Tibial artery (tissue), 4 donors: Measurements from ENCODE around the gene AKAP10.

Experiments
- DNase-seq, 2 donors: peaks; one replicate each; pipeline ENCODE4 v3.0.0-alpha.2; 2019
- H3K27ac ChIP-seq, 2 donors: fragments of 200-600 bp; sonication (generic) in 1 of 2; 1 replicate in 1 of 2; 2 replicates in 1 of 2; pipeline ENCODE4 v1.5.1; 2018 to 2019; ENCODE audit warnings: mild to moderate bottlenecking in 1 of 2
- H3K27me3 ChIP-seq, 2 donors: fragments of 200-600 bp; sonication (generic) in 1 of 2; one replicate each; pipeline versions ENCODE4 v1.5.1 to v1.6.0; 2016 to 2019
- H3K36me3 ChIP-seq, 3 donors: fragments of 200-600 bp; sonication (generic) in 2 of 3; one replicate each; pipeline ENCODE4 v1.5.1; 2016 to 2019; ENCODE audit warnings: mild to moderate bottlenecking in 2 of 3
- H3K4me1 ChIP-seq, 4 donors: fragments of 200-600 bp; sonication (generic) in 2 of 4; 1 replicate in 3 of 4; 2 replicates in 1 of 4; pipeline ENCODE4 v1.5.1; 2016 to 2019
- H3K4me3 ChIP-seq, 2 donors: fragments of 200-600 bp; sonication (generic) in 1 of 2; 1 replicate in 1 of 2; 2 replicates in 1 of 2; pipeline ENCODE4 v1.5.1; 2018 to 2019; ENCODE audit warnings: mild to moderate bottlenecking in 2 of 2
- H3K9me3 ChIP-seq, 3 donors: fragments of 200-600 bp; sonication (generic) in 1 of 3; one replicate each; pipeline ENCODE4 v1.5.1; 2016 to 2019
- CTCF ChIP-seq, 2 experiments: fragments of 200-600 bp in 1 of 2; fragments of 450-650 bp in 1 of 2; IDR thresholded peaks; one replicate each; pipeline ENCODE4 v1.5.1; 2017 to 2019; ENCODE audit warnings: antibody characterized with exemption in 2 of 2, mild to moderate bottlenecking in 1 of 2, moderate library complexity in 1 of 2
- intact Hi-C: fragments of 100-400 bp; cut with DNase I; formaldehyde crosslinking; loops from one replicate; pipeline ENCODE4 v1.15.0; 2023; ENCODE audit warnings: low total_unique reads

AKAP10 gene

GRCh38 chr17:19986941-19987861, 9.6 kb upstream of the AKAP10 start:
- H3K4me1 ChIP-seq: peaks cover 0 to 6% (median 0%) of the 10 kb centered on the region in 4 donors
- no peaks in the 10 kb centered on the region for H3K27me3 ChIP-seq
- H3K9me3 ChIP-seq: no peaks in the 10 kb centered on the region
- no peak for TF ChIP-seq CTCF (IDR thresholded peaks at IDR 0.05)
- intact Hi-C loops: no loop called here
- H3K4me3 ChIP-seq: no peak overlapping the region
- H3K36me3 ChIP-seq: no peaks in the 10 kb centered on the region
- DNase-seq: no peak
- H3K27ac ChIP-seq: no peak overlapping the region

GRCh38 chr17:19979917-19980770, 2.5 kb upstream of the AKAP10 start:
- Histone ChIP-seq H3K4me1 (peaks cover 0 to 39% (median 19%) of the 10 kb centered on the region in 4 donors), H3K36me3 (no peaks in the 10 kb centered on the region), H3K9me3 (no peaks in the 10 kb centered on the region), H3K27ac (peak overlapping the region; percentile 9 to 55), H3K27me3 (no peaks in the 10 kb centered on the region), H3K4me3 (peak overlapping the region in 1 of 2 donors; percentile 16)
- DNase-seq: peak; percentile 23 to 76
- intact Hi-C loops: no loop called here
- TF ChIP-seq CTCF (IDR thresholded peaks at IDR 0.05): no peak

GRCh38 chr17:19978805-19979211, 1.2 kb upstream of the AKAP10 start:
- intact Hi-C loops: no loop called here
- TF ChIP-seq CTCF (IDR thresholded peaks at IDR 0.05): no peak
- peaks cover 0 to 40% (median 21%) of the 10 kb centered on the region in 4 donors for H3K4me1 ChIP-seq
- H3K36me3 ChIP-seq: no peaks in the 10 kb centered on the region
- no peaks in the 10 kb centered on the region for H3K9me3 ChIP-seq
- H3K4me3 ChIP-seq: peak overlapping the region; percentile 73 to 93
- DNase-seq: no peak
- peak overlapping the region; percentile 92 for H3K27ac ChIP-seq
- H3K27me3 ChIP-seq: no peaks in the 10 kb centered on the region

- Histone ChIP-seq H3K4me3 (peak overlapping the region; percentile 73 to 93), H3K4me1 (peaks cover 0 to 40% (median 22%) of the 10 kb centered on the region in 4 donors), H3K36me3 (no peaks in the 10 kb centered on the region), H3K27me3 (no peaks in the 10 kb centered on the region), H3K27ac (peak overlapping the region; percentile 92), H3K9me3 (no peaks in the 10 kb centered on the region)
- no peak for TF ChIP-seq CTCF (IDR thresholded peaks at IDR 0.05)
- intact Hi-C loops: no loop called here
- DNase-seq: peak in 1 of 2 donors; percentile 28
Measured at GRCh38 chr17:19978209-19978802, 678 bp upstream of the AKAP10 start.

GRCh38 chr17:19975601-19976000, 2.0 kb downstream of the AKAP10 start:
- intact Hi-C loops: no loop called here
- no peak for DNase-seq
- Histone ChIP-seq H3K4me3 (no peak overlapping the region), H3K27ac (no peak overlapping the region), H3K4me1 (peaks cover 0 to 40% (median 22%) of the 10 kb centered on the region in 4 donors), H3K9me3 (no peaks in the 10 kb centered on the region), H3K36me3 (peaks cover 0 to 8% (median 6%) of the 10 kb centered on the region in 3 donors), H3K27me3 (no peaks in the 10 kb centered on the region)
- no peak for TF ChIP-seq CTCF (IDR thresholded peaks at IDR 0.05)
